ENCODE results near the gene TRAF7. TPM values are rescaled to one million over a fixed set of nuclear protein-coding genes. Genes with fewer than 3 reads are reported as not detected.

TRAF7 gene
- total RNA-seq, 2 experiments from 2014 or later, result 53.6 to 82.3 TPM

- intact Hi-C loops (cut with micrococcal nuclease; ENCODE audit: unreplicated experiment), result no loop called here
- BruUV-seq (replicated peaks), result no TSS peak
- H3K4me3 ChIP-seq (ENCODE audit: low read depth, low read length, poor library complexity, severe bottlenecking), result no peak overlapping the region
- no peaks in the 10 kb centered on the region for H3K9me2 ChIP-seq (ENCODE audit: insufficient read depth, low read length)
- H3K4me2 ChIP-seq (ENCODE audit: low read length), result no peak overlapping the region
- no peak overlapping the region for H3K27ac ChIP-seq (ENCODE audit: low read depth, low read length, poor library complexity, severe bottlenecking)
- DNase-seq (ENCODE audit: low spot score), result no peak
- no peaks in the 10 kb centered on the region for H3K9me3 ChIP-seq (ENCODE audit: low read length)
- no peaks in the 10 kb centered on the region for H3K36me3 ChIP-seq (ENCODE audit: insufficient read depth, low read length)
- H3K4me1 ChIP-seq (ENCODE audit: insufficient read depth, low read length, poor library complexity, severe bottlenecking), result no peaks in the 10 kb centered on the region
- no peaks in the 10 kb centered on the region for H4K20me1 ChIP-seq (ENCODE audit: insufficient read depth, low read length)
- no peak overlapping the region for H2AFZ ChIP-seq (ENCODE audit: low read length)
- ChIA-PET CTCF (ENCODE audit: unreplicated experiment) (interaction anchor here (0.5 kb wide), 1 partner anchor 8 kb away, joined by 3 read pairs; no protein-coding TSS in a partner anchor), POLR2A (interaction anchor here (0.7 kb wide), 1 partner anchor 1234 kb away, joined by 3 read pairs; no protein-coding TSS in a partner anchor)
- H3K79me2 ChIP-seq (ENCODE audit: insufficient read depth, low read depth, low read length), result no peaks in the 10 kb centered on the region
- TF ChIP-seq, protein P1, sequence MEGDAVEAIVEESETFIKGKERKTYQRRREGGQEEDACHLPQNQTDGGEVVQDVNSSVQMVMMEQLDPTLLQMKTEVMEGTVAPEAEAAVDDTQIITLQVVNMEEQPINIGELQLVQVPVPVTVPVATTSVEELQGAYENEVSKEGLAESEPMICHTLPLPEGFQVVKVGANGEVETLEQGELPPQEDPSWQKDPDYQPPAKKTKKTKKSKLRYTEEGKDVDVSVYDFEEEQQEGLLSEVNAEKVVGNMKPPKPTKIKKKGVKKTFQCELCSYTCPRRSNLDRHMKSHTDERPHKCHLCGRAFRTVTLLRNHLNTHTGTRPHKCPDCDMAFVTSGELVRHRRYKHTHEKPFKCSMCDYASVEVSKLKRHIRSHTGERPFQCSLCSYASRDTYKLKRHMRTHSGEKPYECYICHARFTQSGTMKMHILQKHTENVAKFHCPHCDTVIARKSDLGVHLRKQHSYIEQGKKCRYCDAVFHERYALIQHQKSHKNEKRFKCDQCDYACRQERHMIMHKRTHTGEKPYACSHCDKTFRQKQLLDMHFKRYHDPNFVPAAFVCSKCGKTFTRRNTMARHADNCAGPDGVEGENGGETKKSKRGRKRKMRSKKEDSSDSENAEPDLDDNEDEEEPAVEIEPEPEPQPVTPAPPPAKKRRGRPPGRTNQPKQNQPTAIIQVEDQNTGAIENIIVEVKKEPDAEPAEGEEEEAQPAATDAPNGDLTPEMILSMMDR (conservative IDR thresholded peaks at IDR 0.05; ENCODE audit: low read length), result no peak
- TF ChIP-seq EZH2phosphoT487 (IDR thresholded peaks at IDR 0.05; ENCODE audit: borderline replicate concordance, low read depth, low read length), result no peak
Measured at GRCh38 chr16:2189252-2189893, 33.8 kb downstream of the TRAF7 start.

- no peak overlapping the region for H3K4me2 ChIP-seq (ENCODE audit: low read length)
Measured at GRCh38 chr16:2190002-2190658, 34.5 kb downstream of the TRAF7 start.

More at GRCh38 chr16:2190002-2190658, 34.5 kb downstream of the TRAF7 start:
- intact Hi-C loops (cut with micrococcal nuclease; ENCODE audit: unreplicated experiment), result no loop called here
- no peaks in the 10 kb centered on the region for H3K9me2 ChIP-seq (ENCODE audit: insufficient read depth, low read length)
- DNase-seq (ENCODE audit: low spot score), result no peak
- no peak overlapping the region for H3K4me3 ChIP-seq (ENCODE audit: low read depth, low read length, poor library complexity, severe bottlenecking)
- CTCF ChIA-PET (ENCODE audit: unreplicated experiment), result interaction anchor here (0.5 kb wide), 1 partner anchor 9 kb away, joined by 3 read pairs; no protein-coding TSS in a partner anchor
- no peaks in the 10 kb centered on the region for H3K79me2 ChIP-seq (ENCODE audit: insufficient read depth, low read depth, low read length)
- H3K9me3 ChIP-seq (ENCODE audit: low read length), result no peaks in the 10 kb centered on the region
- POLR2A ChIA-PET, result no interaction called here
- H2AFZ ChIP-seq (ENCODE audit: low read length), result no peak overlapping the region
- no peaks in the 10 kb centered on the region for H4K20me1 ChIP-seq (ENCODE audit: insufficient read depth, low read length)
- BruUV-seq (replicated peaks), result no TSS peak
- H3K36me3 ChIP-seq (ENCODE audit: insufficient read depth, low read length), result no peaks in the 10 kb centered on the region
- H3K4me1 ChIP-seq (ENCODE audit: insufficient read depth, low read length, poor library complexity, severe bottlenecking), result no peaks in the 10 kb centered on the region
- TF ChIP-seq, protein P1 (conservative IDR thresholded peaks at IDR 0.05; ENCODE audit: low read length), result no peak
- no peak for TF ChIP-seq EZH2phosphoT487 (IDR thresholded peaks at IDR 0.05; ENCODE audit: borderline replicate concordance, low read depth, low read length)
- H3K27ac ChIP-seq (ENCODE audit: low read depth, low read length, poor library complexity, severe bottlenecking), result no peak overlapping the region
